Aorta (tissue), 5 donors: ENCODE measurements around the gene ATF6B. TPM values are rescaled to one million over a fixed set of nuclear protein-coding genes. Genes with fewer than 3 reads are reported as not detected.

Source experiments
- ATAC-seq: fragments of 200-7000 bp; cut with Tn5 transposase; one replicate; pipeline ENCODE4 v1.9.1; 2022; ENCODE audit warnings: moderate library complexity; ENCODE audit not compliant: low FRiP score
- DNase-seq, 2 donors: peaks; one replicate each; pipeline ENCODE4 v3.0.0-alpha.2; 2020
- H3K27ac ChIP-seq, 2 donors: one replicate each; pipeline ENCODE4 v1.5.1; 2013; ENCODE audit warnings: low read length in 2 of 2, mild to moderate bottlenecking in 2 of 2, moderate library complexity in 2 of 2, control low read depth in 1 of 2, inconsistent platforms in 1 of 2, low read depth in 1 of 2
- H3K27me3 ChIP-seq, 2 donors: one replicate each; pipeline ENCODE4 v1.6.1; 2013; ENCODE audit warnings: control low read depth in 1 of 2, low read length in 1 of 2, mild to moderate bottlenecking in 1 of 2, moderate library complexity in 1 of 2; ENCODE audit not compliant: insufficient read depth in 2 of 2, control insufficient read depth in 1 of 2
- H3K36me3 ChIP-seq, 2 donors: one replicate each; pipeline ENCODE4 v1.6.1; 2013; ENCODE audit warnings: control low read depth in 1 of 2, low read length in 1 of 2, mild to moderate bottlenecking in 1 of 2; ENCODE audit not compliant: insufficient read depth in 2 of 2, control insufficient read depth in 1 of 2
- H3K4me1 ChIP-seq, 2 donors: one replicate each; pipeline ENCODE4 v1.6.1; 2013; ENCODE audit warnings: low read length in 2 of 2, control low read depth in 1 of 2, mild to moderate bottlenecking in 1 of 2, moderate library complexity in 1 of 2; ENCODE audit not compliant: insufficient read depth in 2 of 2, control insufficient read depth in 1 of 2
- H3K4me3 ChIP-seq, 2 donors: one replicate each; pipeline ENCODE4 v1.5.1; 2013; ENCODE audit warnings: low read length in 2 of 2, control low read depth in 1 of 2, mild to moderate bottlenecking in 1 of 2
- H3K9me3 ChIP-seq: one replicate; pipeline ENCODE4 v1.6.1; 2013; ENCODE audit warnings: mild to moderate bottlenecking, low read length; ENCODE audit not compliant: control insufficient read depth
- WGBS, 2 donors: extraction: QIAGEN DNeasy Blood & Tissue Kit; methylation state at CpG; one replicate each; pipeline ENCODE4 v1.1.7; 2013; 5-methylcytosine and 5-hydroxymethylcytosine counted together
- intact Hi-C, 2 donors: fragments of 100-400 bp; cut with DNase I; formaldehyde crosslinking; loops; one replicate each; pipeline versions ENCODE4 v1.14.2 to v1.15.0; 2022
- polyA plus RNA-seq, 2 donors: library from polyadenylated mRNA; stranded (reverse); fragments of 200-250 nt; gene quantifications; one replicate each; pipeline ENCODE4 v1.2.3, GENCODE V29; 2013
- total RNA-seq, 2 donors: library from RNA; stranded (reverse); fragmentation: NEBNext Ultra II Directional; extraction: Animal tissue kit (Norgen Biotek cat#: 25700); gene quantifications; one replicate each; pipeline ENCODE4 v1.2.1, GENCODE V29; 2021
- donor health status: healthy with polysubstance abuse.
- donor health status: Bipolar disorder and iron deficiency.
- donor health status: DM: no; HTN: no; CAD: no.
- donor health status: DM: no; HTN: no; CAD: no.
- donor health status: DM: yes; HTN: yes; CAD: no.

Gene ATF6B
- total and polyA plus RNA-seq, 4 donors: 12.9 to 93.1 (median 73.5) TPM

GRCh38 chr6:32126880-32127279 lies 1.2 kb downstream of the ATF6B start:
- ATAC-seq: no peak
- H3K27me3 ChIP-seq: no peaks in the 10 kb centered on the region
- no peak overlapping the region for H3K27ac ChIP-seq
- peak overlapping the region in 1 of 2 donors; percentile 94 for H3K4me3 ChIP-seq
- intact Hi-C loops: no loop called here
- H3K9me3 ChIP-seq: no peaks in the 10 kb centered on the region
- DNase-seq: no peak
- peaks cover 0 to 2% of the 10 kb centered on the region in 2 donors for H3K4me1 ChIP-seq
- 63 to 64% methylated on average over 8 of the region's 8 CpGs for WGBS, 2 donors
- H3K36me3 ChIP-seq: peaks cover 0 to 1% of the 10 kb centered on the region in 2 donors

- Histone ChIP-seq H3K4me1 (peaks cover 0 to 2% of the 10 kb centered on the region in 2 donors), H3K4me3 (no peak overlapping the region), H3K36me3 (peaks cover 0 to 7% of the 10 kb centered on the region in 2 donors), H3K27ac (no peak overlapping the region), H3K9me3 (no peaks in the 10 kb centered on the region), H3K27me3 (no peaks in the 10 kb centered on the region)
- ATAC-seq: no peak
- 78 to 79% methylated on average over 4 of the region's 4 CpGs for WGBS, 2 donors
- intact Hi-C loops: no loop called here
- no peak for DNase-seq
Measured at GRCh38 chr6:32123681-32124080, 4.4 kb downstream of the ATF6B start.

GRCh38 chr6:32120573-32121059 lies 7.4 kb downstream of the ATF6B start:
- intact Hi-C loops: loop anchor here in 1 of 2 donors (2.0 kb wide), 1 partner anchor 34 kb away; the partner anchor contains the start of gene PPT2
- Histone ChIP-seq H3K9me3 (no peaks in the 10 kb centered on the region), H3K4me1 (no peaks in the 10 kb centered on the region), H3K36me3 (peaks cover 0 to 15% of the 10 kb centered on the region in 2 donors), H3K27me3 (no peaks in the 10 kb centered on the region), H3K4me3 (no peak overlapping the region), H3K27ac (no peak overlapping the region)
- 89 to 94% methylated on average over 12 of the region's 12 CpGs for WGBS, 2 donors
- DNase-seq (no peak), ATAC-seq (no peak)

DNA sequence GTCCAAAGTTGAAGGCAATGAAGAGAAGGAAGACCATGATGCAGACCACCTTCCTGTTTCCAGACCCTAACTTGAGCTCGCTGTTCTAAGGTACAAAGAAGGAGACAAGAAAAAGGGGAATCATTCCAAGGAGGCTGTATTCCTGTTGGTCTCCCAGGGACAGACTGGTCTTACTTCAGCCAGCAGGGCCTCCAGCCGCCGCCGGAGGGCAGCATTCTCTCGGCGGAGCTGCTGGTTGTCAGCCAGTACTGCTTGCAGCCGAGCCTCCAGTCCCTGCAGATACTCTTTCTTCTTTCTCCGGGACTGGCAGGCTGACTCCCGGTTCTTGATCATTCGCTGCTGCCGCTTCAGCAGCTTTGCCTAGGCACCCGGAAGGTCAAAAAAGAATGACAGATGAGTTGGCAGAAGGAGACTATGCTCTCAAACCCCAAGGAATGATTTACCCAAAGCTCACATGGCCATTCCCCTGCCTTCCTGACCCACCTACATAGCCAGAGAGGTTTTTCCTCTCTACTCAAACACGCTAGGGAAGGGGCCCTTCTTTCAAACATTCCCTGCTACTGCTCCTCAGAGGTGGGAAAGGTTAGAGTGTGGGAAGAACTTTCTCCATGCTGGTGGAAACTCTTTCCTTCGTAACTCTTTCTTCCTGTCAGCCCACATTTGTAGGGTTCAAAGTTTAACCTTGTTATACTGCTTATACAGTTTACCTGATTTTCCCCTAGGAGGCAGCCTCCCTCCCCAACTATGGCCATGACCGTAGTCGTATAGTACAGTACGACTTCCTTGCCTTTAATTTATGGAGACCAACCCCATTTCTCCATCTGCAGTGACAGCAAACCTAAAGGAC lies 9.0 kb downstream of the ATF6B start:
- Histone ChIP-seq H3K9me3 (no peaks in the 10 kb centered on the region), H3K27ac (peak overlapping the region in 1 of 2 donors; percentile 10), H3K36me3 (peaks cover 0 to 14% of the 10 kb centered on the region in 2 donors), H3K4me3 (no peak overlapping the region), H3K27me3 (no peaks in the 10 kb centered on the region), H3K4me1 (no peaks in the 10 kb centered on the region)
- 13 to 16% methylated on average over 17 of the region's 17 CpGs for WGBS, 2 donors
- intact Hi-C loops: loop anchor here in 1 of 2 donors (2.0 to 10.0 kb wide), 2 partner anchors 36 to 136 kb away; partner anchors contain the start of gene PPT2
- ATAC-seq (peak; percentile 83), DNase-seq (peak; percentile 91 to 95)

GRCh38 chr6:32117461-32117860 lies 10.6 kb downstream of the ATF6B start:
- H3K9me3 ChIP-seq: no peaks in the 10 kb centered on the region
- ATAC-seq: no peak
- intact Hi-C loops: loop anchor here in 1 of 2 donors (10.0 kb wide), 1 partner anchor 137 kb away; no protein-coding TSS in a partner anchor
- H3K27me3 ChIP-seq: no peaks in the 10 kb centered on the region
- WGBS, 2 donors: 88% methylated on average over 9 of the region's 9 CpGs
- no peaks in the 10 kb centered on the region for H3K4me1 ChIP-seq
- no peak overlapping the region for H3K4me3 ChIP-seq
- no peak overlapping the region for H3K27ac ChIP-seq
- DNase-seq: no peak
- H3K36me3 ChIP-seq: peaks cover 0 to 14% of the 10 kb centered on the region in 2 donors

- no peak for DNase-seq
- Histone ChIP-seq H3K27ac (no peak overlapping the region), H3K4me3 (no peak overlapping the region)
Measured at GRCh38 chr6:32116674-32117073, 11.4 kb downstream of the ATF6B start.

GRCh38 chr6:32115623-32116022 lies 12.4 kb downstream of the ATF6B start:
- intact Hi-C loops: loop anchor here in 1 of 2 donors (10.0 kb wide), 1 partner anchor 139 kb away; no protein-coding TSS in a partner anchor

More at GRCh38 chr6:32116674-32117073, 11.4 kb downstream of the ATF6B start:
- Histone ChIP-seq H3K4me1 (no peaks in the 10 kb centered on the region), H3K9me3 (no peaks in the 10 kb centered on the region), H3K27me3 (no peaks in the 10 kb centered on the region), H3K36me3 (peaks cover 0 to 14% of the 10 kb centered on the region in 2 donors)
- WGBS, 2 donors: 80 to 84% methylated on average over 7 of the region's 7 CpGs
- intact Hi-C loops: loop anchor here in 1 of 2 donors (10.0 kb wide), 1 partner anchor 138 kb away; no protein-coding TSS in a partner anchor
- no peak for ATAC-seq

DNA sequence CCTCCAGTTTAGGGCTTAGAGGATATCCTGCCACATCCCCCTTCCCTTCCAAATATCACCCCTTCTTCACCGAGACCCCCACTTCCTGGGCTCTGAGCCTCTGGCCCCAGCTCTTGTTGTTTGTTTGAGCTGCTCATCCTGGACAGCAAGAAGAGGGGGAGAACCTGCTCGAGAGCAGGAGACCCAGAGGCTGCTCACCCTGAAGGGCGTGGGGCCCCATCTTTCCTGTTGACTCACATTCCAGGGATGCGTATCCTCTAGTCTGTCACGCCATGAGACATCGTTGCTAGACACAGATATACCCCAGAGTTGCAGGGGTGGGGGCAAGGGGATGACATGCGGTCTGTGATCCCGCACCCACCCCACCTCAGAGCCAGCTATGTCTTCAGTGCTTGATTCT lies 13.2 kb downstream of the ATF6B start:
- DNase-seq (no peak), ATAC-seq (no peak)
- WGBS, 2 donors: 83% methylated on average over 8 of the region's 8 CpGs
- H3K9me3 ChIP-seq: no peaks in the 10 kb centered on the region
- intact Hi-C loops: loop anchor here in 1 of 2 donors (1.0 to 10.0 kb wide), 2 partner anchors 66 to 140 kb away; no protein-coding TSS in a partner anchor
- H3K27me3 ChIP-seq: no peaks in the 10 kb centered on the region
- no peak overlapping the region for H3K4me3 ChIP-seq
- peaks cover 0 to 10% of the 10 kb centered on the region in 2 donors for H3K36me3 ChIP-seq
- peak overlapping the region in 1 of 2 donors; percentile 63 for H3K27ac ChIP-seq
- no peaks in the 10 kb centered on the region for H3K4me1 ChIP-seq

More at GRCh38 chr6:32115623-32116022, 12.4 kb downstream of the ATF6B start:
- 81% methylated on average over 6 of the region's 6 CpGs for WGBS, 2 donors
- DNase-seq (no peak), ATAC-seq (no peak)
- Histone ChIP-seq H3K27ac (no peak overlapping the region), H3K36me3 (peaks cover 0 to 10% of the 10 kb centered on the region in 2 donors), H3K27me3 (no peaks in the 10 kb centered on the region), H3K9me3 (no peaks in the 10 kb centered on the region), H3K4me3 (no peak overlapping the region), H3K4me1 (no peaks in the 10 kb centered on the region)
